HepG2 (cell line): ENCODE measurements around the gene GMCL2. TPM values are rescaled to one million over a fixed set of nuclear protein-coding genes. Genes with fewer than 3 reads are reported as not detected.

Source experiments
- ATF5 ChIP-seq: sonication (generic); formaldehyde crosslinking; IDR thresholded peaks from 2 replicates; pipeline ENCODE4 v1.4.0; 2020; ENCODE audit warnings: mild to moderate bottlenecking, low read depth, missing genetic modification reagents
- CENPT ChIP-seq: sonication (generic); formaldehyde crosslinking; IDR thresholded peaks from 2 replicates; pipeline ENCODE4 v1.8.0; 2022; ENCODE audit warnings: low read depth, mild to moderate bottlenecking, moderate library complexity, missing genetic modification reagents
- ISX ChIP-seq: sonication (generic); formaldehyde crosslinking; conservative IDR thresholded peaks from 2 replicates; pipeline ENCODE4 v1.5.0; 2020; ENCODE audit warnings: missing genetic modification reagents
- MTA3 ChIP-seq: sonication (generic); formaldehyde crosslinking; IDR thresholded peaks from 2 replicates; pipeline ENCODE4 v1.4.0; 2020; ENCODE audit warnings: missing genetic modification reagents
- MXD1 ChIP-seq: sonication (generic); formaldehyde crosslinking; IDR thresholded peaks from 2 replicates; pipeline ENCODE4 v1.4.0; 2020; ENCODE audit warnings: mild to moderate bottlenecking, missing genetic modification reagents
- NR2F6 ChIP-seq, 2 experiments: IDR thresholded peaks; 2 replicates each; pipeline ENCODE4 v1.6.1; 2016; ENCODE audit warnings: antibody characterized with exemption in 1 of 2, mild to moderate bottlenecking in 1 of 2
- PAXIP1 ChIP-seq: sonication (generic); formaldehyde crosslinking; conservative IDR thresholded peaks from 2 replicates; pipeline ENCODE4 v1.4.0; 2020; ENCODE audit warnings: mild to moderate bottlenecking, missing genetic modification reagents, moderate library complexity
- TFE3 ChIP-seq: IDR thresholded peaks from 2 replicates; pipeline ENCODE4 v1.6.1; 2016
- TSC22D2 ChIP-seq: sonication (generic); formaldehyde crosslinking; IDR thresholded peaks from 2 replicates; pipeline ENCODE4 v1.5.1; 2020; ENCODE audit warnings: missing genetic modification reagents, mild to moderate bottlenecking, borderline replicate concordance
- XRCC5 ChIP-seq: fragments of 200-400 bp; formaldehyde crosslinking; optimal IDR thresholded peaks from 2 replicates; pipeline ENCODE3; 2017; ENCODE audit warnings: mild to moderate bottlenecking, low read length
- ZFY ChIP-seq: sonication (generic); formaldehyde crosslinking; IDR thresholded peaks from 2 replicates; pipeline ENCODE4 v1.4.0; 2020; ENCODE audit warnings: missing genetic modification reagents
- ZNF280D ChIP-seq: sonication (generic); formaldehyde crosslinking; IDR thresholded peaks from 2 replicates; pipeline ENCODE4 v1.5.1; 2020; ENCODE audit warnings: mild to moderate bottlenecking, missing genetic modification reagents
- ZNF281 ChIP-seq: sonication (generic); formaldehyde crosslinking; IDR thresholded peaks from 2 replicates; pipeline ENCODE4 v1.4.0; 2020; ENCODE audit warnings: missing genetic modification reagents, borderline replicate concordance
- ZNF3 ChIP-seq: IDR thresholded peaks from 2 replicates; pipeline ENCODE4 v1.7.0; 2017; ENCODE audit warnings: inconsistent platforms
- ZNF333 ChIP-seq: sonication (generic); formaldehyde crosslinking; IDR thresholded peaks from 2 replicates; pipeline ENCODE4 v1.4.0; 2020; ENCODE audit warnings: mild to moderate bottlenecking, missing genetic modification reagents, borderline replicate concordance
- polyA plus RNA-seq, 8 experiments: library from polyadenylated mRNA; depleted of rRNA in 3 of 8; stranded (reverse) in 7 of 8; unstranded in 1 of 8; fragments of >200 nt; fragmentation: Illumina TruSeq in 4 of 8; extraction: Trizol in 4 of 8; gene quantifications; 2 replicates each; pipeline versions ENCODE4 v1.2.1 to v1.2.3, GENCODE V29; 2011 to 2016; ENCODE audit warnings: low read depth in 4 of 8, missing spikeins in 1 of 8, mixed read lengths in 1 of 8; ENCODE audit not compliant: insufficient read depth in 1 of 8
- total RNA-seq, 5 experiments: library from RNA; depleted of rRNA; stranded (reverse); fragments of >200 nt; fragmentation: Illumina TruSeq; extraction: Trizol; gene quantifications; 2 replicates each; pipeline ENCODE4 v1.2.3, GENCODE V29; 2016; ENCODE audit warnings: low read depth in 1 of 5

The GMCL2 gene
- total and polyA plus RNA-seq, 2 of the 13 experiments (the other 11 are each of a cell fraction or from before 2014, with no cell fraction given) = 0.03 TPM; not detected in 1

GRCh38 chr5:178204182-178204934 is 17.2 kb upstream of the GMCL2 start, which contains the start of gene HNRNPAB (continued):
- no peak; the same call in 1 of the 2 replicates for TF ChIP-seq ZNF280D (CRISPR knock-in tag)
- no peak for TF ChIP-seq TSC22D2 (CRISPR knock-in tag)
- peak; percentile 90 for TF ChIP-seq ZFY (CRISPR knock-in tag)
- TF ChIP-seq CENPT (CRISPR knock-in tag) = no peak; the same call in 1 of the 2 replicates
- peak; percentile 33; the same call in 1 of the 2 replicates for TF ChIP-seq PAXIP1 (CRISPR knock-in tag)
- no peak for TF ChIP-seq MTA3 (CRISPR knock-in tag)
- peak; percentile 79 for TF ChIP-seq XRCC5
- TF ChIP-seq ZNF281 = peak; percentile 54; the same call in 1 of the 2 replicates
- no peak for TF ChIP-seq NR2F6 (IDR thresholded peaks at IDR 0.05)
- no peak for TF ChIP-seq NR2F6 (CRISPR knock-in tag; IDR thresholded peaks at IDR 0.05)
- TF ChIP-seq ZNF333 = 0 out of 2 replicates have a peak, but pooled peaks have one; percentile 57
- TF ChIP-seq ISX = peak; percentile 86; the same call in 1 of the 2 replicates
- TF ChIP-seq MXD1 (CRISPR knock-in tag) = peak; percentile 94
- TF ChIP-seq TFE3 = peak; percentile 84
- peak; percentile 95 for TF ChIP-seq ATF5 (CRISPR knock-in tag)
- TF ChIP-seq ZNF3 (CRISPR knock-in tag) = no peak
